ENCODE results near the gene PPCDC.

The PPCDC gene

DNA sequence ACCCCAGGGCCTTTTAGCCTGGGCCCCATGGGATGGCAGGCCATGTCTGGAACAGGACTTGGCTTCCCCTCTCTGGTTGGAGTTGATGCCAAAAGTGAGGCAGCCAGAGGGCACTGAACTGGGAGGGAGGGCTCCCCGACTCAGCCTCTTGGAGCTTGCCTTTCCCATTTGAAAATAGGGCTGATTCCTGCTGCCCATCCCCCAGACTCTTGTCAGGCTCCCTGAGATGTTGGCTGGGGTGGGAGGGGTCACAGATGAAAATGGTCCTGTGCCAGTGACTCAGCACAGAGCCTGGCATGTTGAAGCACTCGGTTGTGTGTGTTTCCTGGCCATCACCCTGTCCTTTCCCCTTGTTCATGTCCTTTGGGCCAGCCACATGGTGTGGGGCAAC, 6.6 kb downstream of the PPCDC start:
- Histone ChIP-seq H3K4me1 (peaks cover 8 to 46% (median 38%) of the 10 kb centered on the region in 4 donors), H3K27me3 (no peaks in the 10 kb centered on the region), H3K27ac (peak overlapping the region; percentile 78 to 84), H3K4me3 (peak overlapping the region; percentile 14 to 40), H3K36me3 (no peaks in the 10 kb centered on the region), H3K9me3 (no peaks in the 10 kb centered on the region)
- intact Hi-C loops (cut with DNase I; ENCODE audit: low total_unique reads) = no loop called here
- DNase-seq = peak; percentile 63 to 92
- TF ChIP-seq, protein P1, sequence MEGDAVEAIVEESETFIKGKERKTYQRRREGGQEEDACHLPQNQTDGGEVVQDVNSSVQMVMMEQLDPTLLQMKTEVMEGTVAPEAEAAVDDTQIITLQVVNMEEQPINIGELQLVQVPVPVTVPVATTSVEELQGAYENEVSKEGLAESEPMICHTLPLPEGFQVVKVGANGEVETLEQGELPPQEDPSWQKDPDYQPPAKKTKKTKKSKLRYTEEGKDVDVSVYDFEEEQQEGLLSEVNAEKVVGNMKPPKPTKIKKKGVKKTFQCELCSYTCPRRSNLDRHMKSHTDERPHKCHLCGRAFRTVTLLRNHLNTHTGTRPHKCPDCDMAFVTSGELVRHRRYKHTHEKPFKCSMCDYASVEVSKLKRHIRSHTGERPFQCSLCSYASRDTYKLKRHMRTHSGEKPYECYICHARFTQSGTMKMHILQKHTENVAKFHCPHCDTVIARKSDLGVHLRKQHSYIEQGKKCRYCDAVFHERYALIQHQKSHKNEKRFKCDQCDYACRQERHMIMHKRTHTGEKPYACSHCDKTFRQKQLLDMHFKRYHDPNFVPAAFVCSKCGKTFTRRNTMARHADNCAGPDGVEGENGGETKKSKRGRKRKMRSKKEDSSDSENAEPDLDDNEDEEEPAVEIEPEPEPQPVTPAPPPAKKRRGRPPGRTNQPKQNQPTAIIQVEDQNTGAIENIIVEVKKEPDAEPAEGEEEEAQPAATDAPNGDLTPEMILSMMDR (IDR thresholded peaks at IDR 0.05) = no peak

DNA sequence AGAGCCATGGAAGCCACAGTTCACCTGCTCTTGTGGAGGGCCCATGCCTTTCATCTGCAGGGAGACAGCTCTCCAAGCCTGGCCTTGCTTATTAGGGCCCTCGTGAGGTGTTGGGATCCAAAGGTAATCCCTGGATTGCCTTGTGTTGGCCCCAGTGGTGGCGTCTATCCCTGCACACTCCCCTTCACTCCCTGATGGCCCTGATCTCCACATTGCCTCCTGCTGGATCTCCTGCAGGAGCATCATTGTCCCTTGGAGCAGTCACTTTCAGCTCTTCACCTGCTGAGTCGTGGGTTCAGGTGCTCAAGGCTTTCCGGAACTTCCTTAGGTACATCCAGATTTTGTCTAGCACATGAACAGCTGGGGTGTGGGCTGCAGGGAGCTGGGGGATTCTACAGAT, 7.0 kb downstream of the PPCDC start:
- H3K27me3 ChIP-seq = no peaks in the 10 kb centered on the region
- H3K4me1 ChIP-seq = peaks cover 8 to 43% (median 36%) of the 10 kb centered on the region in 4 donors
- no peaks in the 10 kb centered on the region for H3K36me3 ChIP-seq
- TF ChIP-seq, protein P1 (IDR thresholded peaks at IDR 0.05) = no peak
- no peaks in the 10 kb centered on the region for H3K9me3 ChIP-seq
- intact Hi-C loops (cut with DNase I; ENCODE audit: low total_unique reads) = no loop called here
- H3K4me3 ChIP-seq = no peak overlapping the region
- H3K27ac ChIP-seq = peak overlapping the region; percentile 78 to 84
- no peak for DNase-seq

DNA sequence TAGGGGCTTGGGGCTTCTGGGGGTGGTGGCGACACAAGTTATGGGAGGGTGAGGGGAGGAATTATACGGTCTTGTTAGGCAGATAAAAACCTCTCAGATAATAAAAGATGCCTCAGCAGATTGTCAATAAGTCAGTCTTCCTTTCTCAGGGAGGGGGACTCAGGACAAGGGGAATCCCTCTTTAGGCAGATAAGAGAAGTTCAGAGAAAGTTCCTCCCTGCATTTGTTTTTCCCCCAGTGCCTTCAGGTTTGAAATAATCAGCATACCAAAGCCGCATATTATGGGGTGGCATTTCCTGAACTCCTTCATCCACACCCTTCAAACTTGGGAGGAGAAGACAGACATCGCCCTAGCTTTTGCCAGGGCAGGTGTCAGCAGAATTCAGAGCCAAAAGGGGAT, 8.5 kb downstream of the PPCDC start:
- Histone ChIP-seq H3K36me3 (no peaks in the 10 kb centered on the region), H3K4me3 (no peak overlapping the region), H3K27me3 (no peaks in the 10 kb centered on the region), H3K27ac (peak overlapping the region; percentile 11 to 16), H3K9me3 (no peaks in the 10 kb centered on the region), H3K4me1 (peaks cover 8 to 43% (median 35%) of the 10 kb centered on the region in 4 donors)
- intact Hi-C loops (cut with DNase I; ENCODE audit: low total_unique reads) = no loop called here
- DNase-seq = no peak
- TF ChIP-seq, protein P1 (IDR thresholded peaks at IDR 0.05) = no peak

DNA sequence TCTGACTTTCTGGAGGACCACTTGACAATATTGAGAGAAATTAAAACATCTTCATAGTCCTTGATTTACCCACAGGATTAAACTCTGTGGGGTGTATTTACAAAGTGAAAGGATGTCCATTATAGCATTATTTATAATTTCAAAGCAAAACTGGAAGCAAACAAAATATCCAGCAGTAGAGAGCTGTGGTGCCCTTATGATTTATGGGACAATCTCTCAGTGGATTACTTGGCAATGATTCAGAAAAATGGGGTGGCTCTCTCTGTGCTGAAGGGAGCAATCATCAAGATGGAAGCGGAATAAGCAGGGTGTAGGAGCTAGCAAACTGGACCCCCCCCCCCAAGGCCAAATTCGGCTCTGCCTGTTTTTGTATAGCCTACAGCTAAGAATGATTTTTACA, 9.0 kb downstream of the PPCDC start:
- peaks cover 8 to 43% (median 37%) of the 10 kb centered on the region in 4 donors for H3K4me1 ChIP-seq
- intact Hi-C loops (cut with DNase I; ENCODE audit: low total_unique reads) = no loop called here
- H3K27ac ChIP-seq = peak overlapping the region in 1 of 2 donors; percentile 16
- DNase-seq = no peak
- H3K4me3 ChIP-seq = no peak overlapping the region
- no peaks in the 10 kb centered on the region for H3K27me3 ChIP-seq
- H3K9me3 ChIP-seq = no peaks in the 10 kb centered on the region
- TF ChIP-seq, protein P1 (IDR thresholded peaks at IDR 0.05) = no peak
- no peaks in the 10 kb centered on the region for H3K36me3 ChIP-seq

DNA sequence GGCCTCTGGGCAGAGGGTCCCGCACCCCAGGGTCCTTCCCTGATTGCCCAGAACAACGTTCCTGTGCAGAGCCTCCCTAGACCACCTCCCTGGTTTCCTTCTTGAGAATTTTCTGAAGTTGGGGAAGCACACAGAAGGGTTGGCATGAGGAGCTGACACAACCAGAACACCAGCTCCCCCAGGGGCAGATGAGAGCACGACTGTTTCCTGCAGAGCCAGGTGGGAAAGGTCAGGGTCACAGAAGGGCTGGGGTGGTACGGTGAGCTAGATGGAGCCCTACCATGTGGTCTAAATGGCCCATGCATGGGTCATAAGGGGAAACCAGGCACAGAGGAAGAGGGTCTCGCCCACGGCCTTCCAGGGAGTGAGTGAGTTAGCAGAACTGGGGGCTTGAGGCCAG, 10.4 kb downstream of the PPCDC start:
- TF ChIP-seq, protein P1 (IDR thresholded peaks at IDR 0.05) = no peak
- H3K4me1 ChIP-seq = peaks cover 8 to 43% (median 34%) of the 10 kb centered on the region in 4 donors
- H3K27ac ChIP-seq = no peak overlapping the region
- H3K4me3 ChIP-seq = no peak overlapping the region
- H3K27me3 ChIP-seq = no peaks in the 10 kb centered on the region
- H3K9me3 ChIP-seq = no peaks in the 10 kb centered on the region
- DNase-seq = no peak
- no peaks in the 10 kb centered on the region for H3K36me3 ChIP-seq
- intact Hi-C loops (cut with DNase I; ENCODE audit: low total_unique reads) = no loop called here

DNA sequence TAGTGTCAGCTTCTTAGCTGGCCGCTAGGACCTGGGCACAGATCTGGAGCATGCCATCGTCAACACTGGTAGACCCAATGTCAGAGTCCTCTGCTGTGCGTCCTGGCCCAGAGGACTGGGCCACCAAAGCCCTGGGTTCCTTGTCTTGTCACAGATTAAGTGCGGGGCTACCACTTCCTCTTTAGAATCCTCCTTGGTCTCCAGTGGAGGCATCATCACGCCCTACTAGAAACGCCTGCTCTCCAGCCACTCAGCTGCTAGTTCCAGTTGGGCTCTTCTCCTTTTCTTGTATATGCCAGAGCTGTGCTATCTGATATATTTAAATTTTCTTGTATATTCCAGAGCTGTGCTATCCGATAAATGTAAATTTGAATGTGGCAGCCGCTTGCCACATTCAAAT, 11.2 kb downstream of the PPCDC start:
- Histone ChIP-seq H3K4me1 (peaks cover 3 to 35% (median 28%) of the 10 kb centered on the region in 4 donors), H3K4me3 (no peak overlapping the region), H3K27ac (no peak overlapping the region), H3K36me3 (no peaks in the 10 kb centered on the region), H3K9me3 (no peaks in the 10 kb centered on the region), H3K27me3 (no peaks in the 10 kb centered on the region)
- DNase-seq = no peak
- intact Hi-C loops (cut with DNase I; ENCODE audit: low total_unique reads) = no loop called here
- TF ChIP-seq, protein P1 (IDR thresholded peaks at IDR 0.05) = no peak

Data from tibial artery (tissue), 4 donors.